HG02840 (cell line): Measurements from ENCODE around the gene SH3BP2.
A peak's percentile ranks its signal among the peaks of the same experiment; 100 is the strongest.

Experiments
- ATAC-seq: cut with Tn5 transposase; IDR thresholded peaks from one replicate; pipeline ENCODE4 v1.9.1; 2021; ENCODE audit warnings: mild to moderate bottlenecking, moderate library complexity, moderate number of reproducible peaks; ENCODE audit not compliant: unreplicated experiment, low FRiP score

Gene SH3BP2

GRCh38 chr4:2792711-2793585, at the start of gene SH3BP2:
Gene SH3BP2, plus strand, starts transcription at chr4:2793085. Its CDS starts 27,533 bp downstream, at chr4:2820618.
- ATAC-seq = no peak

- ATAC-seq = no peak
Measured at GRCh38 chr4:2743518-2744445, 49.1 kb upstream of the SH3BP2 start.

- ATAC-seq = no peak
Measured at GRCh38 chr4:2744576-2745270, 48.2 kb upstream of the SH3BP2 start.

GRCh38 chr4:2745516-2745915, 47.4 kb upstream of the SH3BP2 start:
- no peak for ATAC-seq

GRCh38 chr4:2745981-2746806, 46.7 kb upstream of the SH3BP2 start:
- ATAC-seq = peak; percentile 95

GRCh38 chr4:2746891-2747695, 45.8 kb upstream of the SH3BP2 start:
- ATAC-seq = no peak

- no peak for ATAC-seq
Measured at GRCh38 chr4:2750719-2751605, 41.9 kb upstream of the SH3BP2 start.

- no peak for ATAC-seq
Measured at GRCh38 chr4:2753436-2753835, 39.4 kb upstream of the SH3BP2 start.

GRCh38 chr4:2754848-2755819, 37.8 kb upstream of the SH3BP2 start:
- no peak for ATAC-seq

GRCh38 chr4:2755821-2756690, 36.8 kb upstream of the SH3BP2 start, which contains the start of gene TNIP2:
Gene TNIP2, minus strand, starts transcription at chr4:2756336. Its CDS starts 47 bp downstream, at chr4:2756289.
- ATAC-seq = peak; percentile 61

GRCh38 chr4:2756691-2757350, 36.1 kb upstream of the SH3BP2 start:
- no peak for ATAC-seq

GRCh38 chr4:2757426-2757825, 35.5 kb upstream of the SH3BP2 start:
- ATAC-seq = no peak

- no peak for ATAC-seq
Measured at GRCh38 chr4:2761035-2761923, 31.6 kb upstream of the SH3BP2 start.

- no peak for ATAC-seq
Measured at GRCh38 chr4:2762048-2762447, 30.8 kb upstream of the SH3BP2 start.
